OCI-LY7 (cell line): ENCODE data around the gene ZNF778. TPM values are rescaled to one million over a fixed set of nuclear protein-coding genes. Genes with fewer than 3 reads are reported as not detected.
"Not testable (repeated sequence)": the region's sequence is repeated elsewhere in the genome, so short reads cannot be mapped to it uniquely, and the experiment has no call there.

Experiments
- BruUV-seq: library from RNA; stranded (reverse); fragments of 400-500 nt; replicated peaks from 2 replicates; lab custom pipeline; 2021; lab: Mats Ljungman, UMichigan
- CTCF ChIA-PET: fragments of 300-600 bp; sonication (Branson Sonifier 250); formaldehyde crosslinking; loops from one replicate; lab custom pipeline; 2022; ENCODE audit warnings: antibody characterized with exemption; ENCODE audit not compliant: unreplicated experiment; lab: Charles Lee
- POLR2A ChIA-PET: fragments of 300-600 bp; sonication (Branson Sonifier 250); formaldehyde crosslinking; loops from one replicate; lab custom pipeline; 2022; ENCODE audit warnings: antibody characterized with exemption; lab: Charles Lee
- DNase-seq: peaks from one replicate; pipeline ENCODE4 v3.0.0-alpha.2; 2015; ENCODE audit warnings: low spot score
- H2AFZ ChIP-seq: fragments of 200-600 bp; sonication (generic), shearing (Covaris generic); 2 replicates; pipeline ENCODE4 v1.6.1; 2014; ENCODE audit warnings: mild to moderate bottlenecking, antibody characterized with exemption, low read length, moderate library complexity
- H3K27ac ChIP-seq: fragments of 200-600 bp; sonication (generic); 2 replicates; pipeline ENCODE4 v1.5.1; 2014; ENCODE audit warnings: mixed run types, low read depth, mild to moderate bottlenecking, moderate library complexity, low read length, inconsistent platforms; ENCODE audit not compliant: poor library complexity, severe bottlenecking
- H3K36me3 ChIP-seq: fragments of 200-600 bp; sonication (generic); 2 replicates; pipeline ENCODE4 v1.6.1; 2014; ENCODE audit warnings: mild to moderate bottlenecking, antibody characterized with exemption, low read length, moderate library complexity, mixed read lengths; ENCODE audit not compliant: insufficient read depth
- H3K4me1 ChIP-seq: fragments of 200-600 bp; sonication (generic); 2 replicates; pipeline ENCODE4 v1.5.1; 2014; ENCODE audit warnings: mild to moderate bottlenecking, low read length; ENCODE audit not compliant: insufficient read depth, poor library complexity, severe bottlenecking
- H3K4me2 ChIP-seq: fragments of 200-600 bp; sonication (generic); 2 replicates; pipeline ENCODE4 v1.6.1; 2014; ENCODE audit warnings: mild to moderate bottlenecking, low read length
- H3K4me3 ChIP-seq: fragments of 200-600 bp; sonication (generic); 2 replicates; pipeline ENCODE4 v1.5.1; 2014; ENCODE audit warnings: mild to moderate bottlenecking, low read depth, low read length; ENCODE audit not compliant: poor library complexity, severe bottlenecking
- H3K79me2 ChIP-seq: fragments of 200-600 bp; sonication (generic); 2 replicates; pipeline ENCODE4 v1.6.1; 2016; ENCODE audit warnings: low read depth, mild to moderate bottlenecking, low read length, moderate library complexity, mixed read lengths; ENCODE audit not compliant: insufficient read depth
- H3K9me2 ChIP-seq: fragments of 200-600 bp; sonication (generic); 2 replicates; pipeline ENCODE4 v1.6.1; 2016; ENCODE audit warnings: mild to moderate bottlenecking, low read length, mixed read lengths; ENCODE audit not compliant: insufficient read depth
- H3K9me3 ChIP-seq: fragments of 200-600 bp; sonication (generic); 2 replicates; pipeline ENCODE4 v1.6.1; 2014; ENCODE audit warnings: mild to moderate bottlenecking, mixed run types, low read length, mixed read lengths
- H4K20me1 ChIP-seq: fragments of 200-600 bp; sonication (generic); 2 replicates; pipeline ENCODE4 v1.6.1; 2014; ENCODE audit warnings: mild to moderate bottlenecking, antibody characterized with exemption, low read length, moderate library complexity, mixed read lengths; ENCODE audit not compliant: insufficient read depth
- EZH2phosphoT487 ChIP-seq: fragments of 200-600 bp; sonication (generic); IDR thresholded peaks from 2 replicates; pipeline ENCODE4 v1.6.1; 2018; ENCODE audit warnings: low read depth, borderline replicate concordance, mild to moderate bottlenecking, mixed run types, antibody characterized with exemption, low read length, moderate library complexity, mixed read lengths
- intact Hi-C: fragments of 100-400 bp; cut with micrococcal nuclease; formaldehyde crosslinking; loops from one replicate; pipeline ENCODE4 v1.10.0; 2022; ENCODE audit not compliant: unreplicated experiment
- total RNA-seq, 2 experiments: library from RNA; depleted of rRNA in 1 of 2; stranded (reverse); fragments of >200 nt in 1 of 2; shearing (Covaris generic) in 1 of 2; gene quantifications; 2 replicates each; pipeline ENCODE4 v1.2.3, GENCODE V29; 2014 to 2022
- TF ChIP-seq, protein P1 (sequence below): fragments of 200-600 bp; sonication (generic); conservative IDR thresholded peaks from 2 replicates; pipeline ENCODE4 v1.5.1; 2014; ENCODE audit warnings: mild to moderate bottlenecking, antibody characterized with exemption, low read length, moderate library complexity, mixed read lengths

The ZNF778 gene
- total RNA-seq, 2 experiments from 2014 or later = 9.4 to 9.9 TPM

DNA sequence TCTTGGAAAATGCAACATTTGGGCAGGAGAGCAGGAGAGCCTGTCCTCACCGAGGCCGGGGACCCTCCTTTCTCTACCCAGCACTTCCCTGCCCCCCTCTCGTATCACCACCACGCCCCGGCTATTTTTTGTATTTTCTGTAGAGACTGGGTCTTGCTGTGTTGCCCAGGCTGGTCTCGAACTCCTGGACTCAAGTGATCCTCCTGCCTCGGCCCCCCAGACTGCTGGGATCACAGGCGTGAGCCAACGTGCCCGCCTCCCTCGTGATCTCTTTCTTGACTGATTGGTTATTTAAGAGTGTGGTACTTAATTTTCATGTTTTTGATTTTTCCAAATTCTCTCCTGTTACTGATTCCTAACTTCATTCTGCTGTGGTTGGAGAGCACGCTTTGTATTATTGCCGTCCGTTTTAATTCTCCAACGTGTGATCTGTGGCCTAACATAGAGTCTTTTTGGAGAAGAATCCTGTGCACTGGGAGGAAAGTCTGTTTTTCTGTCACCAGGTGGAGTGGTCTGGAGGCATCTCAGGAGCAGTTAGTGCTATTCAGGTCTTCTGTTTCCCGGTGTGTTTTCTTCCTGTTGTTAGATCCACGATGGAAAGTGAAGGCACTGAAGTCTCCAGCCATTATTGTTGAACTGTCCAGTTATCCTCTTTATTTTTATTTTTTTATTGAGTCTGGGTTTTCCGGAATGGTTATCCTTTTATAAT, 40.4 kb downstream of the ZNF778 start:
- no peaks in the 10 kb centered on the region; the same call in 1 of the 2 replicates for H3K9me3 ChIP-seq
- H4K20me1 ChIP-seq = no peaks in the 10 kb centered on the region
- no peaks in the 10 kb centered on the region for H3K36me3 ChIP-seq
- H3K4me1 ChIP-seq = no peaks in the 10 kb centered on the region
- no peak for DNase-seq
- H3K9me2 ChIP-seq = no peaks in the 10 kb centered on the region
- no peak overlapping the region for H3K27ac ChIP-seq
- CTCF ChIA-PET = no interaction called here
- TF ChIP-seq, protein P1, sequence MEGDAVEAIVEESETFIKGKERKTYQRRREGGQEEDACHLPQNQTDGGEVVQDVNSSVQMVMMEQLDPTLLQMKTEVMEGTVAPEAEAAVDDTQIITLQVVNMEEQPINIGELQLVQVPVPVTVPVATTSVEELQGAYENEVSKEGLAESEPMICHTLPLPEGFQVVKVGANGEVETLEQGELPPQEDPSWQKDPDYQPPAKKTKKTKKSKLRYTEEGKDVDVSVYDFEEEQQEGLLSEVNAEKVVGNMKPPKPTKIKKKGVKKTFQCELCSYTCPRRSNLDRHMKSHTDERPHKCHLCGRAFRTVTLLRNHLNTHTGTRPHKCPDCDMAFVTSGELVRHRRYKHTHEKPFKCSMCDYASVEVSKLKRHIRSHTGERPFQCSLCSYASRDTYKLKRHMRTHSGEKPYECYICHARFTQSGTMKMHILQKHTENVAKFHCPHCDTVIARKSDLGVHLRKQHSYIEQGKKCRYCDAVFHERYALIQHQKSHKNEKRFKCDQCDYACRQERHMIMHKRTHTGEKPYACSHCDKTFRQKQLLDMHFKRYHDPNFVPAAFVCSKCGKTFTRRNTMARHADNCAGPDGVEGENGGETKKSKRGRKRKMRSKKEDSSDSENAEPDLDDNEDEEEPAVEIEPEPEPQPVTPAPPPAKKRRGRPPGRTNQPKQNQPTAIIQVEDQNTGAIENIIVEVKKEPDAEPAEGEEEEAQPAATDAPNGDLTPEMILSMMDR = no peak
- TF ChIP-seq EZH2phosphoT487 = no peak
- H3K79me2 ChIP-seq = no peaks in the 10 kb centered on the region
- no peak overlapping the region for H2AFZ ChIP-seq
- no TSS peak for BruUV-seq
- POLR2A ChIA-PET = no interaction called here
- no peak overlapping the region for H3K4me2 ChIP-seq
- no peak overlapping the region for H3K4me3 ChIP-seq
- intact Hi-C loops = no loop called here

DNA sequence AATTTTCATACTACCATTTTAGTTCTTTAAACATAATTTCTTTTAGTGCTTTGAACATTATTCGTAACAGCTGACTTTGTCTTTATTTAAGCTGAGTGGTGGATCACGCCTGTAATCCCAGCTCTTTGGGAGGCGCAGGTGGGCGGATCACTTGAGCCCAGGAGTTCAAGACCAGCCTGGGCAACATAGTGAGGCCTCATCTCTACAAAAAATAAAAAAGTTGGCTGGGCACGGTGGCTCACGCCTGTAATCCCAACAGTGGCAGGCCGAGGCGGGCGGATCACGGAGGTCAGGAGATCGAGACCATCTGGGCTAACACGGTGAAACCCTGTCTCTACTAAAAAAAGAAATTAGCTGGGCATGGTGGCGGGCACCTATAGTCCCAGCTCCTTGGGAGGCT, 42.4 kb downstream of the ZNF778 start:
- H3K4me1 ChIP-seq, H3K9me3 ChIP-seq, DNase-seq, H3K4me2 ChIP-seq, CTCF ChIA-PET, H3K27ac ChIP-seq, H2AFZ ChIP-seq, BruUV-seq, H3K79me2 ChIP-seq, H3K9me2 ChIP-seq, H3K36me3 ChIP-seq, H3K4me3 ChIP-seq, intact Hi-C loops, H4K20me1 ChIP-seq: not testable (repeated sequence)
- POLR2A ChIA-PET = interaction anchor here (0.7 kb wide), 1 partner anchor 196 kb away, joined by 4 read pairs; no protein-coding TSS in a partner anchor

DNA sequence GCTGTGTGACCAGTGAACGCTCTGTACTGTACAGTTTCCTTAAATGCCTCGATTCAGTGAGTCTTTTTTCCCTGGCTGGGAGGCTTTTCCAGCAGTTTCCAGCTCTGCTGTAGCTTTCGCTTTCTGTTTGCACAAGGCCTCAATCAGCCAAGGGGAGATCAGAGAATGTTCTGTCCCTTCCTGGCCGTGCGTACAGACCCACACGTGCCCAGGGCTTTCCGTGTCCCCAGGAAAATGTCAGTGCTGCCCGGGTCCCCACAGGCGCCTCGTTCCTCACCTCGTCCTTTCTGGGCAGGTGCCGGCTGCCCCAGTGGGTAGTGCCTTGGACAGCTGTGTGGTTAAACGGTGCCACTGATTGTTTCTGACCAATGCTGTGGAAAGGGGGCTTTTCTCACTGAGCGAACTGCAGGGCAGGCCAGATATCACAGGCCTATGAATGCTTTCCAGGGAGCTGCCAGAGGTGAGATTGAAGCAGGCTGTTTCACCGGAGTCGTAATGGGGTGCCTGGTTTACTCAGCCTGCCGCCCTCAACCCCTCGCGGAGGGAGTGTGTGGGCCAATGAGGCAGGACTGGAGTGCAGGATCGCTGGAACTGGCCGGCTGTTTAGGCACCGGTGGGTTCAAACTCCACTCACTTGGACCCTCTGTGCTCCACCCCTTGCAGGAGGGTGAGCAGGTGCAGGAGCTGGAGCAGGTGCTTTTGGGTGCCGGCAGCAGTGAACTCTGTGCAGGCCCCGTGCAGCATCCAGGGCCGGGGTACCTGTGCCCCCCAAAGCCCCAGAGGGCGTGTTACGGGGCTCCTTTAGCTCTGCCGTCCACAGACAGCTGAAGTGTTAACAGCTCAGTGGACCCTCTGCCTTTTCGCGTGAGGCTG, 44.4 kb downstream of the ZNF778 start:
- no TSS peak for BruUV-seq
- Histone ChIP-seq H4K20me1 (no peaks in the 10 kb centered on the region), H3K4me2 (no peak overlapping the region), H3K36me3 (peaks cover 27% of the 10 kb centered on the region), H3K79me2 (no peaks in the 10 kb centered on the region), H3K4me3 (no peak overlapping the region), H3K9me2 (no peaks in the 10 kb centered on the region), H3K9me3 (no peaks in the 10 kb centered on the region; the same call in 1 of the 2 replicates), H3K4me1 (no peaks in the 10 kb centered on the region), H3K27ac (no peak overlapping the region), H2AFZ (no peak overlapping the region)
- TF ChIP-seq EZH2phosphoT487 = no peak
- TF ChIP-seq, protein P1 = no peak
- intact Hi-C loops = no loop called here
- ChIA-PET CTCF (no interaction called here), POLR2A (no interaction called here)
- DNase-seq = no peak
